Measurements from ENCODE around the gene ASCC1. TPM values are rescaled to one million over a fixed set of nuclear protein-coding genes. Genes with fewer than 3 reads are reported as not detected.

ASCC1 gene
- total and polyA plus RNA-seq, 2 donors (not counting 1 experiment from before 2014, with no cell fraction given): 17.9 to 28.1 TPM

- peaks cover 2 to 8% of the 10 kb centered on the region in 2 donors for H3K4me1 ChIP-seq (ENCODE audit: control insufficient read depth in 2 of 2, insufficient read depth in 2 of 2, low read length in 2 of 2)
- no peak overlapping the region for H2AFZ ChIP-seq (ENCODE audit: insufficient read depth, low read depth, low read length, poor library complexity, severe bottlenecking)
- no peaks in the 10 kb centered on the region for H3K27me3 ChIP-seq (replicated peaks in 1 of 4; ENCODE audit: control extremely low read depth in 1 of 4, control insufficient read depth in 3 of 4, insufficient read depth in 4 of 4, low read length in 3 of 4)
- H3K27ac ChIP-seq (ENCODE audit: low read length in 2 of 2): no peak overlapping the region
- H3K9me3 ChIP-seq (ENCODE audit: control extremely low read depth in 1 of 3, control insufficient read depth in 2 of 3, insufficient read depth in 1 of 3, low read length in 2 of 3): no peaks in the 10 kb centered on the region
- H3K4me3 ChIP-seq (ENCODE audit: control extremely low read depth in 1 of 5, extremely low read depth in 1 of 5, insufficient read depth in 1 of 5, low read depth in 2 of 5, low read length in 4 of 5): no peak overlapping the region
- CTCF ChIA-PET: interaction anchor here (1.4 kb wide), 1 partner anchor 107 kb away, joined by 3 read pairs; no protein-coding TSS in a partner anchor
- H3K27me3 Mint-ChIP-seq: no peaks in the 10 kb centered on the region
- intact Hi-C loops (cut with micrococcal nuclease): no loop called here
- POLR2A ChIA-PET: interaction anchor here (0.7 kb wide), 1 partner anchor 102 kb away, joined by 4 read pairs; no protein-coding TSS in a partner anchor
- H3K9me3 Mint-ChIP-seq (ENCODE audit: insufficient read depth): no peaks in the 10 kb centered on the region
- peaks cover 22% of the 10 kb centered on the region for H4K20me1 ChIP-seq (ENCODE audit: control insufficient read depth, insufficient read depth, low read length, poor library complexity, severe bottlenecking)
- H3K36me3 ChIP-seq (replicated peaks in 1 of 2; ENCODE audit: control extremely low read depth in 1 of 2, control insufficient read depth in 1 of 2, extremely low read depth in 1 of 2, insufficient read depth in 2 of 2, low read length in 1 of 2): peaks cover 12 to 56% of the 10 kb centered on the region in 2 experiments
- TF ChIP-seq CTCF (IDR thresholded peaks at IDR 0.05) (no peak), EZH2 (IDR thresholded peaks at IDR 0.05; ENCODE audit: borderline replicate concordance, insufficient read depth, low read depth, low read length, poor library complexity, severe bottlenecking) (no peak)
- ATAC-seq (ENCODE audit: low read depth): no peak
- no peak overlapping the region for H3K4me2 ChIP-seq (replicated peaks; ENCODE audit: low read depth, low read length, poor library complexity, severe bottlenecking)
- H3K4me1 Mint-ChIP-seq: peaks cover 15% of the 10 kb centered on the region
- no peak overlapping the region for H3K4me3 Mint-ChIP-seq
- no peak overlapping the region for H3K9ac ChIP-seq (ENCODE audit: low read length)
- H3K27ac Mint-ChIP-seq: no peak overlapping the region
- H3K79me2 ChIP-seq (ENCODE audit: control insufficient read depth, insufficient read depth, low read length): peaks cover 34% of the 10 kb centered on the region
- DNase-seq: no peak
Observed at GRCh38 chr10:72233621-72234020, 17.5 kb upstream of the ASCC1 start.
